ENCODE results near the gene RALGPS2. TPM values are rescaled to one million over a fixed set of nuclear protein-coding genes. Genes with fewer than 3 reads are reported as not detected.

The RALGPS2 gene
- total RNA-seq, 6 donors from 2014 or later = 6.2 to 23.9 (median 7.6) TPM

DNA sequence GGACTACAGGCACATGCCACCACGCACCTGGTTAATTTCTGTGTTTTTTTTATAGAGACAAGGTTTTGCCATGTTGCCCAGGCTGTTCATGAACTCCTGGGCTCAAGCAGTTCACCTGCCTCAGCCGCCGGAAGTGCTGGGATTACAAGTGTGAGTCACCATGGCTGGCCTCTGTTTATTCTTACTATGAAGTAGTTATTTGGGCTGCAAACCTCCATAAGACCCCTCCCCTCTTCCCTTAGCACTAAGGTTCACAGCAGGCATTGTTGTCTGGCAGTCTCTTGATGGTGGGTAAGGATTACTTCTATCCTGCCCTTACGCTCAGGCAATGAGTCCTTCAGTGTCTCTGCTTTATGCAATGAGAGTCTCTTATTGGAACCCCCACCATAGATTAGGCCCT lies 94.1 kb downstream of the RALGPS2 start:
- H3K36me3 ChIP-seq = no peaks in the 10 kb centered on the region
- no peaks in the 10 kb centered on the region for H3K27me3 ChIP-seq
- DNase-seq (no peak), ATAC-seq (ENCODE audit: low FRiP score in 2 of 2) (no peak)
- no peaks in the 10 kb centered on the region for H3K9me3 ChIP-seq
- no peaks in the 10 kb centered on the region for H3K4me1 ChIP-seq
- TF ChIP-seq POLR2AphosphoS5 (IDR thresholded peaks at IDR 0.05) (no peak), EP300 (IDR thresholded peaks at IDR 0.05) (no peak), CTCF (IDR thresholded peaks at IDR 0.05) (no peak), POLR2A (IDR thresholded peaks at IDR 0.05) (no peak)
- 97 to 99% methylated on average over 4 of the region's 4 CpGs for WGBS, 2 donors
- H3K4me3 ChIP-seq = no peak overlapping the region
- H3K27ac ChIP-seq = no peak overlapping the region

- ATAC-seq (ENCODE audit: low FRiP score in 2 of 2) (no peak), DNase-seq (no peak)
- Histone ChIP-seq H3K27me3 (no peaks in the 10 kb centered on the region), H3K36me3 (no peaks in the 10 kb centered on the region), H3K27ac (no peak overlapping the region), H3K4me1 (no peaks in the 10 kb centered on the region), H3K9me3 (no peaks in the 10 kb centered on the region), H3K4me3 (no peak overlapping the region)
- no peak for TF ChIP-seq POLR2AphosphoS5 (IDR thresholded peaks at IDR 0.05)
- TF ChIP-seq EP300 (IDR thresholded peaks at IDR 0.05) = no peak
- no peak for TF ChIP-seq CTCF (IDR thresholded peaks at IDR 0.05)
- no peak for TF ChIP-seq POLR2A (IDR thresholded peaks at IDR 0.05)
- 85 to 86% methylated on average over 1 of the region's 1 CpG for WGBS, 2 donors
Measured at GRCh38 chr1:178821134-178821866, 96.3 kb downstream of the RALGPS2 start.

GRCh38 chr1:178825167-178825566 lies 100.1 kb downstream of the RALGPS2 start:
- no peak overlapping the region for H3K4me3 ChIP-seq
- no peak for DNase-seq
- H3K9me3 ChIP-seq = no peaks in the 10 kb centered on the region
- no peaks in the 10 kb centered on the region for H3K4me1 ChIP-seq
- WGBS, 2 donors = 96 to 98% methylated on average over 2 of the region's 2 CpGs
- no peak overlapping the region for H3K27ac ChIP-seq
- H3K27me3 ChIP-seq = no peaks in the 10 kb centered on the region
- no peak for ATAC-seq (ENCODE audit: low FRiP score in 2 of 2)
- TF ChIP-seq POLR2A (IDR thresholded peaks at IDR 0.05) = no peak
- no peak for TF ChIP-seq EP300 (IDR thresholded peaks at IDR 0.05)
- TF ChIP-seq CTCF (IDR thresholded peaks at IDR 0.05) = no peak
- no peak for TF ChIP-seq POLR2AphosphoS5 (IDR thresholded peaks at IDR 0.05)
- no peaks in the 10 kb centered on the region for H3K36me3 ChIP-seq

DNA sequence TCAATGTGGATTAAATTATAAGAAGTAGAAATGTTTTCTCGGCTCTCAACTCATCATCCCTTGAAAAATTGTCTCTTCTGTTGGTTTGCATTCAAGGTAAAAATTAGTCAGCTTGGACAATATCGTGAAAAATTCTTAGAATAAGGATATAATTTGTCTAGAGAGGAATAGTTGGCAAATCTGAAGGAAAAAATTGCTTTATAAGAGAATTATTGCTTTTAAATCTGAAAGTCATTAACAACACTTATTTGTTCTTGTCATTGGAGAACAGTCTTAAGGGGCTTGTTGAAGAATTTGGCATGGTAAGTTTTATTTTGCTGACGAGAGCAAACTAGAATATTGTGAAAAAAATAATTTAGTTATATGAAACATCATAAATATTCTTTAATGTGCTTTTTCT lies 119.4 kb downstream of the RALGPS2 start:
- WGBS, 2 donors = 85 to 92% methylated on average over 3 of the region's 3 CpGs
- Histone ChIP-seq H3K27ac (no peak overlapping the region), H3K9me3 (no peaks in the 10 kb centered on the region), H3K4me3 (no peak overlapping the region), H3K36me3 (no peaks in the 10 kb centered on the region), H3K27me3 (no peaks in the 10 kb centered on the region), H3K4me1 (no peaks in the 10 kb centered on the region)
- ATAC-seq (ENCODE audit: low FRiP score in 2 of 2) (no peak), DNase-seq (no peak)
- TF ChIP-seq CTCF (IDR thresholded peaks at IDR 0.05) (no peak), EP300 (IDR thresholded peaks at IDR 0.05) (no peak), POLR2AphosphoS5 (IDR thresholded peaks at IDR 0.05) (no peak), POLR2A (IDR thresholded peaks at IDR 0.05) (no peak)

DNA sequence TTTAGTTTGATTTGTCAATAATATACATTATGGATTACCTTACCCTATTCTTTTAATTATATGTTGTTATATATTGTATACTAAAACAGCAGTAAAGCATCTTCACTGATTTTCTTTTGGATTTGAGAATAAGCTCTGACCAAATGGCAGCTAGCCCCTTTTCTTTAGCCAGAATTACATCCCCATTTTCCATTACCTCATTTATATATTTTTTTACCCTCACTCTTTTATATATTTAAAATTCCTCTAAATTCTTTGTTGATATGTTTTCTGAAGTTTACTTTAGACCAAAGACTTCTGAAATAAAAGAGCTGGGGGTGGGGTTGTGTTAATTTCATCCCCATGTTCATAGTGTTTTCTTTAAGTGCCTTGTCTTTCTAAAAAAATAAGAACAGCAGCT lies 121.3 kb downstream of the RALGPS2 start:
- no peak for ATAC-seq (ENCODE audit: low FRiP score in 2 of 2)
- no peak for TF ChIP-seq POLR2A (IDR thresholded peaks at IDR 0.05)
- no peak for TF ChIP-seq POLR2AphosphoS5 (IDR thresholded peaks at IDR 0.05)
- TF ChIP-seq EP300 (IDR thresholded peaks at IDR 0.05) = no peak
- TF ChIP-seq CTCF (IDR thresholded peaks at IDR 0.05) = no peak
- H3K27ac ChIP-seq = no peak overlapping the region
- H3K27me3 ChIP-seq = no peaks in the 10 kb centered on the region
- H3K4me3 ChIP-seq = no peak overlapping the region
- H3K36me3 ChIP-seq = no peaks in the 10 kb centered on the region
- H3K9me3 ChIP-seq = no peaks in the 10 kb centered on the region
- no peaks in the 10 kb centered on the region for H3K4me1 ChIP-seq
- no peak for DNase-seq

Data from upper lobe of left lung (tissue), 6 donors.